ENCODE results near the gene PIP5K1C. TPM values are rescaled to one million over a fixed set of nuclear protein-coding genes. Genes with fewer than 3 reads are reported as not detected.
A peak's percentile ranks its signal among the peaks of the same experiment; 100 is the strongest.

PIP5K1C gene
- polyA plus RNA-seq, 1 donor from 2014 or later: 7.1 TPM

GRCh38 chr19:3618144-3618810, 82.0 kb downstream of the PIP5K1C start:
- Histone ChIP-seq H3K36me3 (ENCODE audit: insufficient read depth, low read length) (no peaks in the 10 kb centered on the region), H3K9me2 (ENCODE audit: insufficient read depth, low read length) (no peaks in the 10 kb centered on the region), H3K9ac (ENCODE audit: low read length) (no peak overlapping the region)

GRCh38 chr19:3617463-3617862, 82.8 kb downstream of the PIP5K1C start:
- Histone ChIP-seq H3K36me3 (ENCODE audit: insufficient read depth, low read length) (no peaks in the 10 kb centered on the region), H3K79me2 (replicated peaks; ENCODE audit: insufficient read depth, low read length) (no peaks in the 10 kb centered on the region), H3K27me3 (ENCODE audit: insufficient read depth, low read depth, low read length) (no peaks in the 10 kb centered on the region), H3F3A (ENCODE audit: insufficient read depth, low read length, poor library complexity, severe bottlenecking) (no peaks in the 10 kb centered on the region), H2AFZ (ENCODE audit: low read depth, low read length) (no peak overlapping the region), H3K9me3 (ENCODE audit: low read length) (no peaks in the 10 kb centered on the region), H3K4me3 (ENCODE audit: low read length) (no peak overlapping the region), H3K27ac (ENCODE audit: low read length) (no peak overlapping the region), H3K9ac (ENCODE audit: low read length) (no peak overlapping the region), H3K4me2 (ENCODE audit: low read length) (no peak overlapping the region), H4K20me1 (ENCODE audit: insufficient read depth) (no peaks in the 10 kb centered on the region), H3K9me2 (ENCODE audit: insufficient read depth, low read length) (no peaks in the 10 kb centered on the region)
- TF ChIP-seq EP300 (conservative IDR thresholded peaks at IDR 0.05; ENCODE audit: poor library complexity, severe bottlenecking) (no peak), SMC3 (conservative IDR thresholded peaks at IDR 0.05; ENCODE audit: poor library complexity) (no peak), CTCF (IDR thresholded peaks at IDR 0.05; ENCODE audit: poor library complexity, severe bottlenecking) (no peak), MXI1 (conservative IDR thresholded peaks at IDR 0.05; ENCODE audit: poor library complexity, severe bottlenecking) (no peak), RAD21 (conservative IDR thresholded peaks at IDR 0.05) (no peak), POLR2AphosphoS5 (IDR thresholded peaks at IDR 0.05) (no peak), EZH2 (IDR thresholded peaks at IDR 0.05; ENCODE audit: borderline replicate concordance, insufficient read depth, low read length, poor library complexity, severe bottlenecking) (no peak), TAF1 (IDR thresholded peaks at IDR 0.05; ENCODE audit: low read depth) (no peak)

More at GRCh38 chr19:3618144-3618810, 82.0 kb downstream of the PIP5K1C start:
- TF ChIP-seq REST (IDR thresholded peaks at IDR 0.05; ENCODE audit: borderline replicate concordance): no peak
- TF ChIP-seq TAF1 (IDR thresholded peaks at IDR 0.05; ENCODE audit: low read depth): no peak
- TF ChIP-seq MXI1 (conservative IDR thresholded peaks at IDR 0.05; ENCODE audit: poor library complexity, severe bottlenecking): no peak
- peak; percentile 75 for TF ChIP-seq SMC3 (conservative IDR thresholded peaks at IDR 0.05; ENCODE audit: poor library complexity)
- TF ChIP-seq EZH2 (IDR thresholded peaks at IDR 0.05; ENCODE audit: borderline replicate concordance, insufficient read depth, low read length, poor library complexity, severe bottlenecking): no peak
- no peak for TF ChIP-seq EP300 (conservative IDR thresholded peaks at IDR 0.05; ENCODE audit: poor library complexity, severe bottlenecking)
- TF ChIP-seq POLR2AphosphoS5 (IDR thresholded peaks at IDR 0.05): no peak
- peak; percentile 69 for TF ChIP-seq CTCF (IDR thresholded peaks at IDR 0.05; ENCODE audit: poor library complexity, severe bottlenecking)
- peak; percentile 58 for TF ChIP-seq RAD21 (conservative IDR thresholded peaks at IDR 0.05)
- Histone ChIP-seq H3F3A (ENCODE audit: insufficient read depth, low read length, poor library complexity, severe bottlenecking) (no peaks in the 10 kb centered on the region), H4K20me1 (ENCODE audit: insufficient read depth) (no peaks in the 10 kb centered on the region), H3K9me3 (ENCODE audit: low read length) (no peaks in the 10 kb centered on the region), H3K4me3 (ENCODE audit: low read length) (no peak overlapping the region), H3K79me2 (replicated peaks; ENCODE audit: insufficient read depth, low read length) (no peaks in the 10 kb centered on the region), H3K27ac (ENCODE audit: low read length) (no peak overlapping the region), H2AFZ (ENCODE audit: low read depth, low read length) (no peak overlapping the region), H3K27me3 (ENCODE audit: insufficient read depth, low read depth, low read length) (no peaks in the 10 kb centered on the region), H3K4me2 (ENCODE audit: low read length) (no peak overlapping the region)
